ENCODE data around the gene GNA14. TPM values are rescaled to one million over a fixed set of nuclear protein-coding genes. Genes with fewer than 3 reads are reported as not detected.

Gene GNA14
- total RNA-seq, 1 experiment from 2014 or later: 0.25 TPM

- ChIA-PET POLR2A (no interaction called here), RAD21 (ENCODE audit: low non-redundant PET in 1 of 2, low total read pairs in 2 of 2, uncharacterized antibody in 2 of 2, unreplicated experiment in 2 of 2) (no interaction called here), CTCF (no interaction called here)
- H3K79me2 ChIP-seq (ENCODE audit: insufficient read depth, low read length): no peaks in the 10 kb centered on the region
- no peak overlapping the region for H3K27ac ChIP-seq (ENCODE audit: low read depth, low read length)
- peaks cover 50% of the 10 kb centered on the region for H3K27me3 ChIP-seq (ENCODE audit: insufficient read depth, low read length)
- TF ChIP-seq FOSL1 (IDR thresholded peaks at IDR 0.05; ENCODE audit: low read depth) (no peak), ATF3 (IDR thresholded peaks at IDR 0.05) (no peak), EZH2 (IDR thresholded peaks at IDR 0.05) (no peak), ELF1 (IDR thresholded peaks at IDR 0.05; ENCODE audit: borderline replicate concordance, low read depth) (no peak)
- H2AFZ ChIP-seq (ENCODE audit: low read depth, low read length, poor library complexity, severe bottlenecking): no peak overlapping the region
- H3K4me3 ChIP-seq (replicated peaks in 1 of 2; ENCODE audit: low read depth in 1 of 2, low read length in 2 of 2): no peak overlapping the region
- no peaks in the 10 kb centered on the region for H3K9me2 ChIP-seq (ENCODE audit: insufficient read depth)
- no TSS peak for BruUV-seq (replicated peaks)
- no peaks in the 10 kb centered on the region for H3K9me3 ChIP-seq (ENCODE audit: control insufficient read depth in 1 of 2, insufficient read depth in 1 of 2, low read depth in 1 of 2, low read length in 2 of 2)
- no peaks in the 10 kb centered on the region for H3K36me3 ChIP-seq (ENCODE audit: control insufficient read depth in 1 of 2, insufficient read depth in 2 of 2, low read length in 2 of 2)
- no peak overlapping the region for H3K9ac ChIP-seq (ENCODE audit: low read length)
- H3K4me2 ChIP-seq (ENCODE audit: low read length): no peak overlapping the region
- DNase-seq (ENCODE audit: low read depth, low spot score): no peak
- intact Hi-C loops (cut with micrococcal nuclease): no loop called here
- H3K4me1 ChIP-seq (ENCODE audit: control insufficient read depth in 1 of 2, insufficient read depth in 2 of 2, low read length in 2 of 2): no peaks in the 10 kb centered on the region
- ATAC-seq: no peak
- H4K20me1 ChIP-seq (ENCODE audit: insufficient read depth): no peaks in the 10 kb centered on the region
Observed at GRCh38 chr9:77606526-77606925, 41.6 kb downstream of the GNA14 start.

GRCh38 chr9:77605449-77606220 is 42.5 kb downstream of the GNA14 start:
- Histone ChIP-seq H3K9me2 (ENCODE audit: insufficient read depth) (no peaks in the 10 kb centered on the region), H3K4me2 (ENCODE audit: low read length) (no peak overlapping the region), H3K9me3 (ENCODE audit: control insufficient read depth in 1 of 2, insufficient read depth in 1 of 2, low read depth in 1 of 2, low read length in 2 of 2) (no peaks in the 10 kb centered on the region), H3K4me3 (replicated peaks in 1 of 2; ENCODE audit: low read depth in 1 of 2, low read length in 2 of 2) (no peak overlapping the region), H3K36me3 (ENCODE audit: control insufficient read depth in 1 of 2, insufficient read depth in 2 of 2, low read length in 2 of 2) (no peaks in the 10 kb centered on the region), H3K79me2 (ENCODE audit: insufficient read depth, low read length) (no peaks in the 10 kb centered on the region), H3K27ac (ENCODE audit: low read depth, low read length) (no peak overlapping the region), H2AFZ (ENCODE audit: low read depth, low read length, poor library complexity, severe bottlenecking) (no peak overlapping the region), H3K4me1 (ENCODE audit: control insufficient read depth in 1 of 2, insufficient read depth in 2 of 2, low read length in 2 of 2) (no peaks in the 10 kb centered on the region), H3K9ac (ENCODE audit: low read length) (no peak overlapping the region), H4K20me1 (ENCODE audit: insufficient read depth) (no peaks in the 10 kb centered on the region), H3K27me3 (ENCODE audit: insufficient read depth, low read length) (peaks cover 41% of the 10 kb centered on the region)
- ATAC-seq (no peak), DNase-seq (ENCODE audit: low read depth, low spot score) (no peak)
- TF ChIP-seq EZH2phosphoT487 (IDR thresholded peaks at IDR 0.05; ENCODE audit: borderline replicate concordance) (no peak), ATF3 (IDR thresholded peaks at IDR 0.05) (no peak), SP1 (IDR thresholded peaks at IDR 0.05; ENCODE audit: low read depth) (no peak), POLR2A (IDR thresholded peaks at IDR 0.05; ENCODE audit: borderline replicate concordance, extremely low read depth, insufficient read depth, insufficient read length) (no peak), JUND (IDR thresholded peaks at IDR 0.05) (no peak), MAX (IDR thresholded peaks at IDR 0.05) (no peak), RAD21 (IDR thresholded peaks at IDR 0.05; ENCODE audit: low read depth) (no peak), CEBPB (IDR thresholded peaks at IDR 0.05; ENCODE audit: low read depth) (no peak), FOSL1 (IDR thresholded peaks at IDR 0.05; ENCODE audit: low read depth) (no peak), SIN3A (IDR thresholded peaks at IDR 0.05; ENCODE audit: low read depth) (no peak), ELF1 (IDR thresholded peaks at IDR 0.05; ENCODE audit: borderline replicate concordance, low read depth) (no peak), EZH2 (IDR thresholded peaks at IDR 0.05) (no peak), CBX3 (IDR thresholded peaks at IDR 0.05; ENCODE audit: low read depth) (no peak), CTCF (IDR thresholded peaks at IDR 0.05 in 2 of 3, conservative IDR thresholded peaks at IDR 0.05 in 1 of 3; ENCODE audit: borderline replicate concordance in 1 of 3, insufficient read depth in 1 of 3, low read depth in 2 of 3, low read length in 2 of 3) (no peak)
- intact Hi-C loops (cut with micrococcal nuclease): no loop called here
- ChIA-PET RAD21 (ENCODE audit: low non-redundant PET in 1 of 2, low total read pairs in 2 of 2, uncharacterized antibody in 2 of 2, unreplicated experiment in 2 of 2) (no interaction called here), CTCF (no interaction called here), POLR2A (no interaction called here)
- no TSS peak for BruUV-seq (replicated peaks)
